Stomach (tissue), 9 donors: ENCODE data around the gene STAM2. TPM values are rescaled to one million over a fixed set of nuclear protein-coding genes. Genes with fewer than 3 reads are reported as not detected.
"Not testable (repeated sequence)": the region's sequence is repeated elsewhere in the genome, so short reads cannot be mapped to it uniquely, and the experiment has no call there.

Experiments
- DNase-seq, 2 donors: peaks; one replicate each; pipeline versions ENCODE4 v3.0.0 to v3.0.0-alpha.2; 2013 to 2019
- H3K27ac ChIP-seq, 5 donors: fragments of 200-600 bp in 4 of 5; sonication (generic) in 4 of 5; one replicate each; pipeline ENCODE4 v1.5.1; 2013 to 2019; ENCODE audit warnings: mild to moderate bottlenecking in 1 of 5, moderate library complexity in 1 of 5
- H3K27me3 ChIP-seq, 3 donors: fragments of 200-600 bp; sonication (generic); one replicate each; pipeline ENCODE4 v1.5.1; 2017 to 2019; ENCODE audit warnings: mixed run types in 1 of 3
- H3K36me3 ChIP-seq, 4 donors: fragments of 200-600 bp; sonication (generic); 1 replicate in 3 of 4; 2 replicates in 1 of 4; pipeline ENCODE4 v1.5.1; 2016 to 2019
- H3K4me1 ChIP-seq, 4 donors: fragments of 200-600 bp; sonication (generic); one replicate each; pipeline ENCODE4 v1.5.1; 2016 to 2019
- H3K4me3 ChIP-seq, 4 donors: fragments of 200-600 bp; sonication (generic) in 3 of 4; one replicate each; pipeline ENCODE4 v1.5.1; 2016 to 2019; ENCODE audit warnings: mild to moderate bottlenecking in 1 of 4
- H3K9me3 ChIP-seq, 4 donors: fragments of 200-600 bp; sonication (generic); one replicate each; pipeline ENCODE4 v1.5.1; 2016 to 2019
- CTCF ChIP-seq, 7 experiments: fragments of 450-650 bp in 4 of 7; fragments of 200-600 bp in 3 of 7; sonication (generic) in 3 of 7; IDR thresholded peaks; one replicate each; pipeline ENCODE4 v1.5.1; 2016 to 2019; ENCODE audit warnings: antibody characterized with exemption in 7 of 7, control low read depth in 2 of 7, mild to moderate bottlenecking in 1 of 7
- EP300 ChIP-seq: sonication (generic); formaldehyde crosslinking; IDR thresholded peaks from one replicate; pipeline ENCODE4 v1.6.1; 2017; ENCODE audit warnings: antibody characterized with exemption
- POLR2A ChIP-seq, 4 donors: fragments of 450-650 bp; IDR thresholded peaks; one replicate each; pipeline ENCODE4 v1.6.1; 2016; ENCODE audit warnings: antibody characterized with exemption in 4 of 4, control low read depth in 2 of 4, mild to moderate bottlenecking in 1 of 4, moderate library complexity in 1 of 4
- POLR2AphosphoS5 ChIP-seq, 3 donors: sonication (generic); formaldehyde crosslinking; IDR thresholded peaks; one replicate each; pipeline ENCODE4 v1.6.1; 2016; ENCODE audit warnings: antibody characterized with exemption in 3 of 3
- WGBS, 5 donors: extraction: QIAGEN DNeasy Blood & Tissue Kit in 3 of 5; methylation state at CpG; one replicate each; pipeline versions ENCODE4 v1.1.5 to v1.1.7; 2013 to 2018; 5-methylcytosine and 5-hydroxymethylcytosine counted together
- intact Hi-C: fragments of 100-400 bp; cut with DNase I; formaldehyde crosslinking; loops from one replicate; pipeline ENCODE4 v1.15.1; 2023; ENCODE audit warnings: low total_unique reads
- polyA plus RNA-seq, 3 donors: library from polyadenylated mRNA; stranded (reverse); fragments of 200-250 nt; gene quantifications; one replicate each; pipeline ENCODE4 v1.2.3, GENCODE V29; 2013
- total RNA-seq, 5 donors: library from RNA; depleted of rRNA; stranded (reverse); fragments of >200 nt; gene quantifications; one replicate each; pipeline versions ENCODE4 v1.1.0 to v1.2.3, GENCODE V29; 2014 to 2016
- donor health status: healthy with polysubstance abuse.
- donor health status: Bipolar disorder and iron deficiency.
- donor health status: healthy.

Gene STAM2
- total and polyA plus RNA-seq, 8 donors: 4.9 to 55.3 (median 11.1) TPM

GRCh38 chr2:152097290-152097800 is 78.2 kb downstream of the STAM2 start:
- Histone ChIP-seq H3K4me1 (peaks cover 20 to 28% (median 23%) of the 10 kb centered on the region in 4 donors), H3K27ac (peak overlapping the region; percentile 33 to 58 (median 44)), H3K36me3 (no peaks in the 10 kb centered on the region), H3K27me3 (peaks cover 0 to 45% (median 21%) of the 10 kb centered on the region in 3 donors), H3K9me3 (no peaks in the 10 kb centered on the region), H3K4me3 (peak overlapping the region; percentile 65 to 79 (median 74))
- intact Hi-C loops: no loop called here
- no peak for TF ChIP-seq EP300
- TF ChIP-seq POLR2A (IDR thresholded peaks at IDR 0.05): no peak
- no peak for TF ChIP-seq CTCF (IDR thresholded peaks at IDR 0.05)
- no peak for TF ChIP-seq POLR2AphosphoS5 (IDR thresholded peaks at IDR 0.05)
- peak in 1 of 2 donors; percentile 49 for DNase-seq
- 4 to 16% (median 9%) methylated on average over 13 of the region's 13 CpGs for WGBS, 5 donors

GRCh38 chr2:152095146-152095545 is 80.4 kb downstream of the STAM2 start:
- WGBS, 5 donors: 42 to 66% (median 59%) methylated on average over 1 of the region's 1 CpG
- intact Hi-C loops: no loop called here

GRCh38 chr2:152094014-152094413 is 81.5 kb downstream of the STAM2 start:
- WGBS, 5 donors: 89 to 97% (median 91%) methylated on average over 2 of the region's 2 CpGs
- H3K27me3 ChIP-seq: peaks cover 0 to 11% (median 8%) of the 10 kb centered on the region in 3 donors
- H3K36me3 ChIP-seq: no peaks in the 10 kb centered on the region
- no peak overlapping the region for H3K27ac ChIP-seq
- TF ChIP-seq POLR2A (IDR thresholded peaks at IDR 0.05) (no peak), CTCF (IDR thresholded peaks at IDR 0.05) (no peak), POLR2AphosphoS5 (IDR thresholded peaks at IDR 0.05) (no peak), EP300 (no peak)
- intact Hi-C loops: no loop called here
- no peak for DNase-seq
- peaks cover 13 to 19% (median 16%) of the 10 kb centered on the region in 4 donors for H3K4me1 ChIP-seq
- no peak overlapping the region for H3K4me3 ChIP-seq
- H3K9me3 ChIP-seq: no peaks in the 10 kb centered on the region

More at GRCh38 chr2:152095146-152095545, 80.4 kb downstream of the STAM2 start:
- no peak overlapping the region for H3K4me3 ChIP-seq
- no peaks in the 10 kb centered on the region for H3K9me3 ChIP-seq
- no peaks in the 10 kb centered on the region for H3K36me3 ChIP-seq
- H3K27me3 ChIP-seq: peaks cover 0 to 23% (median 14%) of the 10 kb centered on the region in 3 donors
- H3K27ac ChIP-seq: no peak overlapping the region
- H3K4me1 ChIP-seq: peaks cover 20 to 28% (median 23%) of the 10 kb centered on the region in 4 donors
- no peak for DNase-seq
- no peak for TF ChIP-seq POLR2AphosphoS5 (IDR thresholded peaks at IDR 0.05)

- H3K4me1 ChIP-seq: peaks cover 7 to 13% (median 10%) of the 10 kb centered on the region in 4 donors
- no peak for DNase-seq
- intact Hi-C loops: no loop called here
- no peaks in the 10 kb centered on the region for H3K36me3 ChIP-seq
- no peak overlapping the region for H3K4me3 ChIP-seq
- peaks cover 0 to 6% (median 3%) of the 10 kb centered on the region in 3 donors for H3K27me3 ChIP-seq
- TF ChIP-seq POLR2AphosphoS5 (IDR thresholded peaks at IDR 0.05): no peak
- no peak for TF ChIP-seq POLR2A (IDR thresholded peaks at IDR 0.05)
- TF ChIP-seq CTCF (IDR thresholded peaks at IDR 0.05): no peak
- no peak for TF ChIP-seq EP300
- no peaks in the 10 kb centered on the region for H3K9me3 ChIP-seq
- WGBS, 5 donors: 46 to 65% (median 60%) methylated on average over 2 of the region's 2 CpGs
- H3K27ac ChIP-seq: no peak overlapping the region
These were observed 82.1 kb downstream of the STAM2 start for GRCh38 chr2:152093464-152093863.

GRCh38 chr2:152092095-152092494 is 83.5 kb downstream of the STAM2 start:
- Histone ChIP-seq H3K36me3 (no peaks in the 10 kb centered on the region), H3K9me3 (no peaks in the 10 kb centered on the region), H3K27ac (no peak overlapping the region), H3K4me3 (no peak overlapping the region), H3K27me3 (no peaks in the 10 kb centered on the region), H3K4me1 (no peaks in the 10 kb centered on the region)
- TF ChIP-seq POLR2A (IDR thresholded peaks at IDR 0.05) (no peak), POLR2AphosphoS5 (IDR thresholded peaks at IDR 0.05) (no peak), EP300 (no peak), CTCF (IDR thresholded peaks at IDR 0.05) (no peak)
- 93 to 97% (median 97%) methylated on average over 2 of the region's 2 CpGs for WGBS, 5 donors
- no peak for DNase-seq
- intact Hi-C loops: no loop called here

GRCh38 chr2:152090726-152091125 is 84.8 kb downstream of the STAM2 start:
- intact Hi-C loops, H3K27ac ChIP-seq, H3K4me3 ChIP-seq, H3K27me3 ChIP-seq, H3K9me3 ChIP-seq, DNase-seq, H3K36me3 ChIP-seq, H3K4me1 ChIP-seq: not testable (repeated sequence)
- 89 to 97% (median 94%) methylated on average over 4 of the region's 4 CpGs for whole genome bisulfite sequencing, 5 donors
